HG02970 (cell line): ENCODE results near the gene PARP8.

Experiments
- ATAC-seq: cut with Tn5 transposase; IDR thresholded peaks from one replicate; pipeline ENCODE4 v1.9.1; 2021; ENCODE audit warnings: mild to moderate bottlenecking, moderate library complexity, moderate number of reproducible peaks; ENCODE audit not compliant: unreplicated experiment, low FRiP score

The PARP8 gene

DNA sequence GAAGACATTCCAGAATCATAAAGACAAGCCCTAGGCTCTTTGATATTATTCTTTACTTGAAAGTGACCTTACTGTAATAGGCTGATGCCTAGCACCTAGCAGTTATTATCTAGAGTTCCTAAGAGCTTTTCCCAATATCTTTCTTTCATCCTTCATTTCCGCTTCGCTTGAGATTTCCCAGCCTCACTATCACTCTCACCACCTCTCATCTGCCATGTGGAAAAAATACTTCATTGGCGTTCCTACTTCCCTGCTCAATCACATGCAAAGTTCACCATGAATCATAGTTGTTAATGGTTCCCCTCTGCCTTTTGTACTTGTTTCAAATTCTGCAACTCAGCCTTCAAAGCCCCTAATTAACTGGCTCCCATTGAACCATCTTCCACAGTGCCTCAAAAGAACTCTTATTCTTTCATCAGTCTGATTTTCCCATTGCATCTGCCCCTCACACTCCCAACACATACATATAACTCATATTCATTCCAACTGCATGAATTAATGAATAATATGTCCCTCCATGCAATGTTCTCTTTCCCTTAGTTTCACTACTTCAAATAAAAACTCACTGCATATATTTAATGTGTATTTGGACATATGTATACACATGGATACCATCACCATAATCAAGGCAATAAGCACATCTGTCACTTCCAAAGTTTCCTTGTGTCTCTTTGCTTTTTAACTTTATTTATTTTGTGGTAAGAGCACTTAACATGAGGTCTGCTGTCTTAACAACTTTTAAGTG, 221.6 kb downstream of the PARP8 start:
- no peak for ATAC-seq

DNA sequence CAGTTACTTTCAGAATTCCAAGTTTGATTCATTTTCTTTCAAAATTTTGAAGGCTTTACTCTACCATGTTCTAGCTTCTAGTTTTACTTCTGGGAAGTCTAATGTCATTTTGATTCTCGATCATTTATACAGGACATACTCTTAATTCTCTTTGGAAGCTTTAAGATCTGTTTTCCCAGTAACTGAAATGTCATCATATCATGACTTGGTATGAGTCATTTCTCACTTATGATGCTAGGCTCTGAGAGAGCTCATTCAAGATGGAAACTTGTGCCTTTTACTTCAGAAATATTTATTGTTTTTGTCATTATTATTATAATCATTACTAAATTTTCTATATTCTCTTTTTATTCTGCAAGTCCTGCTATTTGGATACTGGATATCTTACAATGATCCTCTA, 222.3 kb downstream of the PARP8 start:
- no peak for ATAC-seq

DNA sequence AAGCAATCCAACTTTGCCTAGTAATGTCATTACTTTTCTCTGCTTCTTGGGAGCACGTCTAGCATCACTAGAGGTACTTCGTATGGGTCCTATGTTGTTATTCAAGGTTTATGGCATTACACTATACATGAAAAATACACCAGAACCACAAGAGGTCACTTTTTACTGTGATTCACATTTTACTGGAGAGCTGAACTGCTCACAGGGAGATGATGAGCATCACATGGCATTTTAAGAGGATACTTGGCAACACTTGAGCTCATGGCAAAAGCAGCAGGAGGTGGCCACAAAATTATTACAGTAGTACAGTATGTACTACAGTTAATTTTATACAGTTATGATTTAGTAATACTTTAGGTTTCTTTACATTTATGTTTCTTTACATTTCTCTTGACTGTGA, 223.4 kb downstream of the PARP8 start:
- no peak for ATAC-seq
